Subcutaneous preadipocyte (primary cell): ENCODE data around the gene GDNF. TPM values are rescaled to one million over a fixed set of nuclear protein-coding genes. Genes with fewer than 3 reads are reported as not detected.

ENCODE experiments used
- total RNA-seq: library from RNA; depleted of rRNA; stranded (reverse); fragments of >200 nt; gene quantifications from 2 replicates; pipeline ENCODE4 v1.2.3, GENCODE V29; 2012

GDNF gene, protein sequence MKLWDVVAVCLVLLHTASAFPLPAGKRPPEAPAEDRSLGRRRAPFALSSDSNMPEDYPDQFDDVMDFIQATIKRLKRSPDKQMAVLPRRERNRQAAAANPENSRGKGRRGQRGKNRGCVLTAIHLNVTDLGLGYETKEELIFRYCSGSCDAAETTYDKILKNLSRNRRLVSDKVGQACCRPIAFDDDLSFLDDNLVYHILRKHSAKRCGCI
- total RNA-seq = 0.37 and 0.39 TPM in 2 replicates

DNA sequence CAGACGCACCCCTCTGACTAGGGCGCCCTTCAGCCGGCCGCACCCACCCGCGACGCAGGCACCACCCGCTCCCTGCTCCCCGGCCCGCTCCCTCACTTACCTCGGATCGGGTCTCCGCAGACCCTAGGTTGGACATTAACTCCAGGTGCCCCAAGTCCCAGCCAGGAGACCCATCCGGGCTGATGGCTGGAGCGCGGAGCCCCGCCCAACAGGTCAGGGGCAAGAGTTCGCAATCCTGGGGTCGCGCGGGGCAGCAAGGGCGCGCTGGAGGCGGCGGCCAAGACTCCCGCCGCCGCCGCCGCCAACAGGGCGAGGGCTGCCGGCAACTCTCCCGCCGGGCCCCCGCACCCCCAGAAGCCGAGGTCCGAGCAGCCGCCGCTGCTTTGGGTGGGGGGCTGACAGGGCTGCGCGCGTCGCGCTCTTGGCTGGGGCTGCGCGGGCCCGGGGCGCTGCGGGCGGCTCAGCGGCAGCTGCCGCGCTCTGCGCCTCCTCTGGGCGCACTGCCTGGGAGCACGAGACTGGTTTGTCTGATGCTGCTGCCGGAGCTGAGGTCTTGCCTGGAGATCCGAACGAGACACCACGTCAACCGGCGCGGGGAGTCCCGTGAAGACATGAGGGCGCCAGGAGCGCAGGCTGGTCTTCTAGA is at the start of gene GDNF:
Gene GDNF, minus strand, starts transcription at position 635 of the 646 bp plus-strand sequence. CDS start 5,245 bp downstream, outside the sequence.

